SIG-M5 treated with dmso at 0.1 percent for 504 hours (cell line): ENCODE measurements around the gene TMEM82.

ENCODE experiments used
- DNase-seq: peaks from one replicate; lab custom pipeline; 2025; ENCODE audit not compliant: unreplicated experiment; lab: John Stamatoyannopoulos, UW

Gene TMEM82

DNA sequence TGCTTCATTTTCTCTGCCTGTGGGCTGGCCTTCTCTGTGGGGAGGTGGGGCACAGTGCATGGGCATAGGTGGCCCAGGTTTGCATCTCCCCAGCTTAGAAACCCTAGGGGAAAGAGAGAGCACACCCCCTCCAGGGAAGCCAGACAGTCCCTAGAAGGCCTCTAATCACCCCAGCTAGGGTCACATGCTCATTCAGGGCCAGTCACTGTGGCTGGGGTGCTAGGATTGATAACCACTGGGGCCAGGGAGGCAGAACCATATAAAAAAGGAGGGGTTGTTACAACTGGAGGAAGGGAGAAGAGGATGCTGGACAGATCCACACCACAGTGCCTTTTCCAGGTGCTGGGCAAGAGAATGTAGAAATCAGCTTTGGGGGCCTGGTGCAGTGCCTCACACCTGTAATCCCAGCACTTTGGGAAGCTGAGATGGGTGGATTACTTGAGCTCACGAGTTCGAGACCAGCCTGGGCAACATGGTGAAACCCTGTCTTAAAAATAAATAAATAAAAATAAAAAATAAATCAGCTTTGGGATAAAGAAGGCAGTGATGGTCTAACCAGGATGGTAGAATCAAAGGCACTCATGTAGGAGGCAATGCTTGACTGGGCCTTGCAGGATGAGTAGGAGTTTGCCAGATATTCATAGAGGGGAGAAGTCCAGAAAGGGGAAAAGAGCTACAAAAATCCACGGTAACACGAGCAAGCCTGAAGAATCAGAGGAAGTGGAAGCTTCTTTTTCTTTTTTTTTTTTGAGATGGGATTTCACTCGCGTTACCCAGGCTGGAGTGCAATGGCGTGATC lies 35.8 kb downstream of the TMEM82 start:
- no peak for DNase-seq

DNA sequence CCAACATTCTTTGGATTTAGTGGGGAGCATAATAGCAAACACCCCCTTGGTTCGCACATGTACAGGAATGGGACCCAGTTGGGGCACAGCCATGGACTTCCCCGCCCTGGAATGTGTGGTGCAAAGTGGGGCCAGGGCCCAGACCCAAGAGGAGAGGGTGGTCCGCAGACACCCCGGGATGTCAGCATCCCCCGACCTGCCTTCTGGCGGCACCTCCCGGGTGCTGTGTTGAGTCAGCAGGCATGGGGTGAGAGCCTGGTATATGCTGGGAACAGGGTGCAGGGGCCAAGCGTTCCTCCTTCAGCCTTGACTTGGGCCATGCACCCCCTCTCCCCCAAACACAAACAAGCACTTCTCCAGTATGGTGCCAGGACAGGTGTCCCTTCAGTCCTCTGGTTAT lies 43.4 kb downstream of the TMEM82 start:
- no peak for DNase-seq

GRCh38 chr1:15786581-15786980 lies 44.3 kb downstream of the TMEM82 start:
- DNase-seq, result no peak

GRCh38 chr1:15788624-15789301 lies 46.5 kb downstream of the TMEM82 start:
- peak; percentile 63 for DNase-seq

DNA sequence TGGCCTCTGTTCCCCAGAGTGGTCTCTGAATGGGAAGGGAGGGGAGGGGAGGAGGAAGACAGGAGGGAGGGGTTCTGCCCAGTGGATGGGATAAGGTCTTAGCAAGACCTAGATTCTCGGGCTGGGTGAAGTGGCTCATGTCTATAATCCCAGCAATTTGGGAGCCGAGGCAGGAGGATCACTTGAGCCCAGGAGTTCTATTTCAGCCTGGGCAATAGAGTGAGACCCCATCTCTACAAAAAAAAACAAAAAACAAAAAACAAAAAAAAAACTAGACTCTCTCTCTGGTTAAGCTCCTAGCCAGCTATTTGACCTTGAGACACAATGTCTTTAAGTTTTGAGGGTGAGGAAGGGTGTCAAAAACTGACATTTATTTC lies 53.8 kb downstream of the TMEM82 start:
- DNase-seq, result no peak
